ENCODE data around the gene ACER3. TPM values are rescaled to one million over a fixed set of nuclear protein-coding genes. Genes with fewer than 3 reads are reported as not detected.

The ACER3 gene
- total RNA-seq, 1 experiment from 2014 or later = 31.0 TPM

DNA sequence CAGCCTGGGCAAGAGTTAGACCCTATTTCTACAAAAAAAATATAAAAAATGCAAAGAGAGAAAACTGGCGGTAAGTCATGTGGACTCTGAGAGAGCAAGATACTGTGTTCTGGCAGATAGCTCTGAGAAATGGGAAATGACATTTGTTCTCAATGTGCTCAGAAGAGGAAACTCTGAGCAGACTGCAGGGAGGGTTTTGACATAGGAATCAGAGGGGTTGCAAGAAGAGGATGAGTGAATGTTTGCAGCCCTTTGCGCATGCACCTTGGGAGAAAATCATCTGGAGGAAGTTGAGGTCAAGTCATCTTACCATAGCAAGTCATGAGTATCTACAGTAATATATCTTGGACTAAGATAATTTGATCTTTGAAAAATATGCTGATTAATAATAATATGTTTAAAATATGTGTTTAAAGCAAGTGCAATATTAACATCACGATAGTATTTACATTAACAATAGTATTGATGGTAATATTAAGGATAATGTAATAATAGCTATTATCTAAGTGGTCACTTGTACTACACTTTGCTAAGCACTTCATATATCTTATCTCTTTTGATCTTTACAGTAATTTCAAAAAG is 2.6 kb downstream of the ACER3 start:
- TF ChIP-seq, protein P1, sequence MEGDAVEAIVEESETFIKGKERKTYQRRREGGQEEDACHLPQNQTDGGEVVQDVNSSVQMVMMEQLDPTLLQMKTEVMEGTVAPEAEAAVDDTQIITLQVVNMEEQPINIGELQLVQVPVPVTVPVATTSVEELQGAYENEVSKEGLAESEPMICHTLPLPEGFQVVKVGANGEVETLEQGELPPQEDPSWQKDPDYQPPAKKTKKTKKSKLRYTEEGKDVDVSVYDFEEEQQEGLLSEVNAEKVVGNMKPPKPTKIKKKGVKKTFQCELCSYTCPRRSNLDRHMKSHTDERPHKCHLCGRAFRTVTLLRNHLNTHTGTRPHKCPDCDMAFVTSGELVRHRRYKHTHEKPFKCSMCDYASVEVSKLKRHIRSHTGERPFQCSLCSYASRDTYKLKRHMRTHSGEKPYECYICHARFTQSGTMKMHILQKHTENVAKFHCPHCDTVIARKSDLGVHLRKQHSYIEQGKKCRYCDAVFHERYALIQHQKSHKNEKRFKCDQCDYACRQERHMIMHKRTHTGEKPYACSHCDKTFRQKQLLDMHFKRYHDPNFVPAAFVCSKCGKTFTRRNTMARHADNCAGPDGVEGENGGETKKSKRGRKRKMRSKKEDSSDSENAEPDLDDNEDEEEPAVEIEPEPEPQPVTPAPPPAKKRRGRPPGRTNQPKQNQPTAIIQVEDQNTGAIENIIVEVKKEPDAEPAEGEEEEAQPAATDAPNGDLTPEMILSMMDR (conservative IDR thresholded peaks at IDR 0.05; ENCODE audit: low read depth, low read length) = no peak
- no peak for TF ChIP-seq EZH2 (IDR thresholded peaks at IDR 0.05; ENCODE audit: borderline replicate concordance, low read depth, low read length, poor library complexity, severe bottlenecking)
- POLR2A ChIA-PET (ENCODE audit: low non-redundant PET) = no interaction called here
- Histone ChIP-seq H3K36me3 (ENCODE audit: insufficient read depth, low read length, poor library complexity, severe bottlenecking) (no peaks in the 10 kb centered on the region), H3K4me1 (ENCODE audit: insufficient read depth, low read length, poor library complexity, severe bottlenecking) (peaks cover 11% of the 10 kb centered on the region), H3K27me3 (replicated peaks; ENCODE audit: insufficient read depth, low read depth, low read length, poor library complexity) (no peaks in the 10 kb centered on the region), H3K27ac (ENCODE audit: low read depth, low read length, poor library complexity, severe bottlenecking) (no peak overlapping the region), H3K9me3 (ENCODE audit: low read depth, low read length, poor library complexity, severe bottlenecking) (no peaks in the 10 kb centered on the region), H3K4me3 (ENCODE audit: low read depth, low read length, poor library complexity, severe bottlenecking) (no peak overlapping the region)
- BruUV-seq (replicated peaks) = no TSS peak
- CTCF ChIA-PET = no interaction called here
- DNase-seq (ENCODE audit: low spot score) = no peak
- intact Hi-C loops (cut with micrococcal nuclease; ENCODE audit: unreplicated experiment) = loop anchor here (2.0 kb wide), 1 partner anchor 34 kb away; no protein-coding TSS in a partner anchor

DNA sequence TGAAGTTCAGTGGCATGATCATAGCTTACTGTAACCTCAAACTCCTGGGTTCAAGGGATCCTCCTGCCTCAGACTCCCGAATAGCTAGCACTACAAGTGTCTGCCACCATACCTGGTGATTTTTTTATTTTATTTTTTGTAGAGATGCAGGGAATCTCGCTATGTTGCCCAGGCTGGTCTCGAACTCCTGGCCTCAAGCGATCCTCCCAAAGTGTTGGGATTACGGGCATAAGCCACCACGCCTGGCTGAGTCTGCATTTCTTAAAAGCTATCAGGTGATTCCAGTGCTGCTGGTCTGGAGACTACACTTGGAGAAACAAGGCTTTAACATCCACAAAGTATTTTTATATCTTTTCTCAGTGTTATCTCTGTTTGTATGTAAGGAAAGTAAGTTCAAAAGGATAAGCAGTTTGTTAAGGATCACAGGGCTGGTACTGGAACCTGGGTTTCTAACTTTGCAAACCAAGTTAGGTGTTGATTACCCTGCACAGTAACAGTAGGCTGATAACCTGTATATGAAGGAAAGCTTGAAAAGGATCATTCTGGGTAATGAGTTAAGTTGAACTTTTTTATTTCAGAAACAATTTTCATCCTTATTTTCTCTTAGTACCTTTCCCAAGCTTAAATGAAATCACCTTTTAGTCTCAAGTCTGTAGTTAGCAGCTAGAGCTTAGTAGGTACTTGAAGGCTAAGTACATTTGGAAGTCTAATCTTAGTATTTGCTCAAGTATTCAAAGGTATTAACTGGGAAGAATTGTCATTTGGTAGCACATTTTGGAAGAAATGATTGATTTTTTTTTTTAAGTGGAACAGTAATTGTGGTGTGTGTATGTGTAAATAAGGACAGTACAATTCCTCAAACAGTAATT is 12.5 kb downstream of the ACER3 start:
- Histone ChIP-seq H3K27me3 (replicated peaks; ENCODE audit: insufficient read depth, low read depth, low read length, poor library complexity) (no peaks in the 10 kb centered on the region), H3K36me3 (ENCODE audit: insufficient read depth, low read length, poor library complexity, severe bottlenecking) (no peaks in the 10 kb centered on the region), H3K9me3 (ENCODE audit: low read depth, low read length, poor library complexity, severe bottlenecking) (no peaks in the 10 kb centered on the region), H3K4me1 (ENCODE audit: insufficient read depth, low read length, poor library complexity, severe bottlenecking) (no peaks in the 10 kb centered on the region), H3K27ac (ENCODE audit: low read depth, low read length, poor library complexity, severe bottlenecking) (no peak overlapping the region), H3K4me3 (ENCODE audit: low read depth, low read length, poor library complexity, severe bottlenecking) (no peak overlapping the region)
- intact Hi-C loops (cut with micrococcal nuclease; ENCODE audit: unreplicated experiment) = no loop called here
- no peak for DNase-seq (ENCODE audit: low spot score)
- POLR2A ChIA-PET (ENCODE audit: low non-redundant PET) = no interaction called here
- no TSS peak for BruUV-seq (replicated peaks)
- TF ChIP-seq EZH2 (IDR thresholded peaks at IDR 0.05; ENCODE audit: borderline replicate concordance, low read depth, low read length, poor library complexity, severe bottlenecking) = no peak
- TF ChIP-seq, protein P1 (conservative IDR thresholded peaks at IDR 0.05; ENCODE audit: low read depth, low read length) = no peak
- CTCF ChIA-PET = no interaction called here

DNA sequence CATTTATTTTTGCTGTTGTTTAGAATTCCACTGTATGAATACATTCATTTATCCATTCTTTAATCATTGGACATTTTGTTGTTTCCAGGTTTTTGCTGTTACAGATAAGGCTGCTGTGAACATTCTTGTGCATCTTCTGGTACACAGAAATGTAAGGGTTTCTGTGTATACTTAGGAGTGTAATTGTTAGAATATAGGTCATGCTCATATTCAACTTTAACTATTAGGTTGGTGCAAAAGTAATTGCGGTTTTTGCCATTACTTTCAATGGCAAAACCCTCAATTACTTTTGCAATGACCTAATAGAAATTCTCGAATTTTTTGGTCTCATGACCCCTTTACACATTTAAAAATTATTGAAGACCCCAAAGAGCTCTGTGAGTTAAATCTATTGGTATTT is 17.3 kb downstream of the ACER3 start:
- no peak for DNase-seq (ENCODE audit: low spot score)
- H3K27ac ChIP-seq (ENCODE audit: low read depth, low read length, poor library complexity, severe bottlenecking) = no peak overlapping the region
- no peaks in the 10 kb centered on the region for H3K27me3 ChIP-seq (replicated peaks; ENCODE audit: insufficient read depth, low read depth, low read length, poor library complexity)
- no peak for TF ChIP-seq EZH2 (IDR thresholded peaks at IDR 0.05; ENCODE audit: borderline replicate concordance, low read depth, low read length, poor library complexity, severe bottlenecking)
- TF ChIP-seq, protein P1 (conservative IDR thresholded peaks at IDR 0.05; ENCODE audit: low read depth, low read length) = no peak
- no TSS peak for BruUV-seq (replicated peaks)
- CTCF ChIA-PET = no interaction called here
- POLR2A ChIA-PET (ENCODE audit: low non-redundant PET) = no interaction called here
- H3K9me3 ChIP-seq (ENCODE audit: low read depth, low read length, poor library complexity, severe bottlenecking) = no peaks in the 10 kb centered on the region
- intact Hi-C loops (cut with micrococcal nuclease; ENCODE audit: unreplicated experiment) = no loop called here
- no peak overlapping the region for H3K4me3 ChIP-seq (ENCODE audit: low read depth, low read length, poor library complexity, severe bottlenecking)
- no peaks in the 10 kb centered on the region for H3K4me1 ChIP-seq (ENCODE audit: insufficient read depth, low read length, poor library complexity, severe bottlenecking)
- no peaks in the 10 kb centered on the region for H3K36me3 ChIP-seq (ENCODE audit: insufficient read depth, low read length, poor library complexity, severe bottlenecking)
